Neural progenitor cell (in vitro differentiated cells): ENCODE measurements around the gene HSPA2. TPM values are rescaled to one million over a fixed set of nuclear protein-coding genes. Genes with fewer than 3 reads are reported as not detected.

ENCODE experiments used
- DNase-seq: peaks from one replicate; pipeline ENCODE4 v3.0.0-alpha.2; 2016; ENCODE audit warnings: low spot score
- H2AFZ ChIP-seq: fragments of 200-600 bp; sonication (generic); replicated peaks from 2 replicates; pipeline ENCODE4 v1.6.1; 2016; ENCODE audit warnings: antibody characterized with exemption
- H3F3A ChIP-seq: fragments of 200-600 bp; sonication (generic); 2 replicates; pipeline ENCODE4 v1.6.1; 2016; ENCODE audit warnings: antibody characterized with exemption, low read depth
- H3K27ac ChIP-seq: fragments of 200-600 bp; sonication (generic); 2 replicates; pipeline ENCODE4 v1.5.1; 2016; ENCODE audit warnings: mild to moderate bottlenecking
- H3K27me3 ChIP-seq: fragments of 200-600 bp; sonication (generic); 2 replicates; pipeline ENCODE4 v1.6.1; 2016; ENCODE audit warnings: mild to moderate bottlenecking, moderate library complexity
- H3K36me3 ChIP-seq: fragments of 200-600 bp; sonication (generic); 2 replicates; pipeline ENCODE4 v1.5.1; 2016
- H3K4me1 ChIP-seq: fragments of 200-600 bp; sonication (generic); 2 replicates; pipeline ENCODE4 v1.6.1; 2016; ENCODE audit warnings: mixed run types
- H3K4me2 ChIP-seq: fragments of 200-600 bp; sonication (generic); 2 replicates; pipeline ENCODE4 v1.6.1; 2016
- H3K4me3 ChIP-seq: fragments of 200-600 bp; sonication (generic); 2 replicates; pipeline ENCODE4 v1.5.1; 2016
- H3K79me2 ChIP-seq: fragments of 200-600 bp; sonication (generic); 2 replicates; pipeline ENCODE4 v1.6.1; 2016; ENCODE audit warnings: low read depth
- H3K9ac ChIP-seq: fragments of 200-600 bp; sonication (generic); 2 replicates; pipeline ENCODE4 v1.6.1; 2016
- H3K9me3 ChIP-seq: fragments of 200-600 bp; sonication (generic); 2 replicates; pipeline ENCODE4 v1.5.1; 2016; ENCODE audit warnings: low read depth
- H4K20me1 ChIP-seq: fragments of 200-600 bp; sonication (generic); 2 replicates; pipeline ENCODE4 v1.6.1; 2016; ENCODE audit warnings: low read depth
- H3K27ac Mint-ChIP-seq: 3 replicates; pipeline ENCODE4 v1.8.0; 2021; ENCODE audit warnings: mixed read lengths
- H3K27me3 Mint-ChIP-seq: 2 replicates; pipeline ENCODE4 v1.8.0; 2022; ENCODE audit warnings: low read depth, mild to moderate bottlenecking, inconsistent platforms, moderate library complexity, mixed read lengths; ENCODE audit not compliant: insufficient read depth
- H3K36me3 Mint-ChIP-seq: 3 replicates; pipeline ENCODE4 v1.8.0; 2021; ENCODE audit warnings: mixed read lengths
- H3K4me1 Mint-ChIP-seq: 3 replicates; pipeline ENCODE4 v1.8.0; 2021; ENCODE audit warnings: mixed read lengths
- H3K4me3 Mint-ChIP-seq: 3 replicates; pipeline ENCODE4 v1.8.0; 2021; ENCODE audit warnings: mild to moderate bottlenecking, moderate library complexity, mixed read lengths
- H3K9me3 Mint-ChIP-seq: 3 replicates; pipeline ENCODE4 v1.8.0; 2020; ENCODE audit warnings: mixed read lengths
- CTCF ChIP-seq: fragments of 200-600 bp; sonication (generic); IDR thresholded peaks from 2 replicates; pipeline ENCODE4 v1.5.1; 2017; ENCODE audit warnings: antibody characterized with exemption, mild to moderate bottlenecking
- EZH2 ChIP-seq: fragments of 200-600 bp; sonication (generic); IDR thresholded peaks from 2 replicates; pipeline ENCODE4 v1.6.1; 2017; ENCODE audit warnings: antibody characterized with exemption, mild to moderate bottlenecking, moderate library complexity
- EZH2phosphoT487 ChIP-seq: fragments of 200-600 bp; sonication (generic); IDR thresholded peaks from 2 replicates; pipeline ENCODE4 v1.6.1; 2017; ENCODE audit warnings: antibody characterized with exemption
- total RNA-seq: library from RNA; depleted of rRNA; stranded (reverse); fragments of >200 nt; gene quantifications from 2 replicates; pipeline ENCODE4 v1.2.3, GENCODE V29; 2015; ENCODE audit warnings: low replicate concordance

HSPA2 gene
- total RNA-seq, 1 donor from 2014 or later: 5.5 TPM

- no peak overlapping the region for H3K4me3 ChIP-seq
- no peaks in the 10 kb centered on the region for H3K36me3 ChIP-seq
- H2AFZ ChIP-seq: no peak overlapping the region
- H3K27ac ChIP-seq: no peak overlapping the region
- Mint-ChIP-seq H3K4me1 (peaks cover 13% of the 10 kb centered on the region), H3K27ac (no peak overlapping the region), H3K27me3 (peaks cover 2% of the 10 kb centered on the region), H3K36me3 (no peaks in the 10 kb centered on the region), H3K9me3 (no peaks in the 10 kb centered on the region), H3K4me3 (no peak overlapping the region)
- no peak overlapping the region for H3K9ac ChIP-seq
- H3K9me3 ChIP-seq: no peaks in the 10 kb centered on the region
- TF ChIP-seq EZH2: no peak
- TF ChIP-seq CTCF: no peak
- TF ChIP-seq EZH2phosphoT487: no peak
- peaks cover 4% of the 10 kb centered on the region for H3K4me1 ChIP-seq
- no peaks in the 10 kb centered on the region for H4K20me1 ChIP-seq
- H3K27me3 ChIP-seq: no peaks in the 10 kb centered on the region
- no peak for DNase-seq
- H3K79me2 ChIP-seq: no peaks in the 10 kb centered on the region
- H3K4me2 ChIP-seq: no peak overlapping the region
- H3F3A ChIP-seq: no peaks in the 10 kb centered on the region
Measured at GRCh38 chr14:64581363-64581762, 40.8 kb downstream of the HSPA2 start.

- H3K79me2 ChIP-seq: no peaks in the 10 kb centered on the region
- no peaks in the 10 kb centered on the region for H3F3A ChIP-seq
- no peaks in the 10 kb centered on the region for H3K36me3 ChIP-seq
- Mint-ChIP-seq H3K4me1 (peaks cover 13% of the 10 kb centered on the region), H3K36me3 (no peaks in the 10 kb centered on the region), H3K27me3 (peaks cover 2% of the 10 kb centered on the region), H3K9me3 (no peaks in the 10 kb centered on the region), H3K4me3 (no peak overlapping the region), H3K27ac (no peak overlapping the region)
- no peak overlapping the region for H3K4me3 ChIP-seq
- H4K20me1 ChIP-seq: no peaks in the 10 kb centered on the region
- H3K9me3 ChIP-seq: no peaks in the 10 kb centered on the region
- H3K4me1 ChIP-seq: peaks cover 4% of the 10 kb centered on the region
- H3K9ac ChIP-seq: no peak overlapping the region
- H3K27me3 ChIP-seq: no peaks in the 10 kb centered on the region
- no peak overlapping the region for H3K27ac ChIP-seq
- no peak overlapping the region for H2AFZ ChIP-seq
- no peak for TF ChIP-seq CTCF
- TF ChIP-seq EZH2: no peak
- no peak for TF ChIP-seq EZH2phosphoT487
- H3K4me2 ChIP-seq: no peak overlapping the region
- DNase-seq: no peak
Measured at GRCh38 chr14:64581817-64582216, 41.3 kb downstream of the HSPA2 start.

- Histone ChIP-seq H3K4me1 (peaks cover 4% of the 10 kb centered on the region), H4K20me1 (no peaks in the 10 kb centered on the region), H3K4me2 (no peak overlapping the region), H3K27ac (no peak overlapping the region), H3K9me3 (no peaks in the 10 kb centered on the region), H2AFZ (no peak overlapping the region), H3K27me3 (no peaks in the 10 kb centered on the region), H3F3A (no peaks in the 10 kb centered on the region), H3K9ac (no peak overlapping the region), H3K4me3 (no peak overlapping the region), H3K36me3 (no peaks in the 10 kb centered on the region), H3K79me2 (no peaks in the 10 kb centered on the region)
- Mint-ChIP-seq H3K4me1 (peaks cover 13% of the 10 kb centered on the region), H3K27ac (no peak overlapping the region), H3K27me3 (peaks cover 4% of the 10 kb centered on the region), H3K4me3 (no peak overlapping the region), H3K9me3 (no peaks in the 10 kb centered on the region), H3K36me3 (no peaks in the 10 kb centered on the region)
- no peak for TF ChIP-seq CTCF
- TF ChIP-seq EZH2phosphoT487: no peak
- no peak for TF ChIP-seq EZH2
- no peak for DNase-seq
Measured at GRCh38 chr14:64584190-64584589, 43.6 kb downstream of the HSPA2 start.

- DNase-seq: no peak
- no peaks in the 10 kb centered on the region for H3F3A ChIP-seq
- no peak overlapping the region for H3K27ac ChIP-seq
- H3K4me1 ChIP-seq: no peaks in the 10 kb centered on the region
- Mint-ChIP-seq H3K4me3 (no peak overlapping the region), H3K36me3 (no peaks in the 10 kb centered on the region), H3K4me1 (no peaks in the 10 kb centered on the region), H3K9me3 (no peaks in the 10 kb centered on the region), H3K27ac (no peak overlapping the region), H3K27me3 (peaks cover 2% of the 10 kb centered on the region)
- no peaks in the 10 kb centered on the region for H4K20me1 ChIP-seq
- no peak overlapping the region for H3K4me3 ChIP-seq
- no peak overlapping the region for H2AFZ ChIP-seq
- no peaks in the 10 kb centered on the region for H3K9me3 ChIP-seq
- no peaks in the 10 kb centered on the region for H3K27me3 ChIP-seq
- TF ChIP-seq EZH2 (no peak), CTCF (no peak), EZH2phosphoT487 (no peak)
- H3K79me2 ChIP-seq: no peaks in the 10 kb centered on the region
- no peaks in the 10 kb centered on the region for H3K36me3 ChIP-seq
- H3K9ac ChIP-seq: no peak overlapping the region
- no peak overlapping the region for H3K4me2 ChIP-seq
Measured at GRCh38 chr14:64591809-64592208, 51.3 kb downstream of the HSPA2 start.
